Right lobe of liver (tissue), 6 donors: ENCODE results near the gene PPP1R15B. TPM values are rescaled to one million over a fixed set of nuclear protein-coding genes. Genes with fewer than 3 reads are reported as not detected.

Experiments
- ATAC-seq, 4 donors: fragments of 200-7000 bp; cut with Tn5 transposase; one replicate each; pipeline ENCODE4 v1.9.1; 2020; ENCODE audit warnings: mild to moderate bottlenecking in 4 of 4, moderate library complexity in 4 of 4
- DNase-seq, 3 donors: peaks; one replicate each; pipeline ENCODE4 v3.0.0-alpha.2; 2020
- H3K27ac ChIP-seq, 3 donors: fragments of 200-600 bp; one replicate each; pipeline ENCODE4 v1.8.0; 2022
- H3K27me3 ChIP-seq, 2 donors: fragments of 200-600 bp; one replicate each; pipeline ENCODE4 v1.8.0; 2022
- H3K36me3 ChIP-seq, 4 donors: fragments of 200-600 bp; sonication (generic) in 1 of 4; one replicate each; pipeline versions ENCODE4 v1.5.1 to v1.8.0; 2017 to 2022; ENCODE audit warnings: control low read depth in 1 of 4
- H3K4me1 ChIP-seq, 4 donors: fragments of 200-600 bp; sonication (generic) in 1 of 4; one replicate each; pipeline versions ENCODE4 v1.5.1 to v1.8.0; 2017 to 2022; ENCODE audit warnings: control low read depth in 1 of 4
- H3K4me3 ChIP-seq, 3 donors: fragments of 200-600 bp; one replicate each; pipeline ENCODE4 v1.8.0; 2022
- H3K9me3 ChIP-seq, 4 donors: fragments of 200-600 bp; sonication (generic) in 1 of 4; one replicate each; pipeline versions ENCODE4 v1.5.1 to v1.8.0; 2017 to 2022; ENCODE audit warnings: control low read depth in 1 of 4
- CTCF ChIP-seq, 4 donors: fragments of 200-600 bp in 3 of 4; fragments of 450-650 bp in 1 of 4; IDR thresholded peaks; one replicate each; pipeline versions ENCODE4 v1.5.1 to v1.8.0; 2016 to 2022; ENCODE audit warnings: antibody characterized with exemption in 4 of 4, mild to moderate bottlenecking in 2 of 4
- POLR2A ChIP-seq: fragments of 450-650 bp; IDR thresholded peaks from one replicate; pipeline ENCODE4 v1.6.1; 2017; ENCODE audit warnings: antibody characterized with exemption, mild to moderate bottlenecking
- WGBS: methylation state at CpG from one replicate; pipeline ENCODE4 v1.1.6; 2018; ENCODE audit warnings: low coverage, low lambda C conversion rate; ENCODE audit not compliant: insufficient coverage; ENCODE audit errors: missing lambda C conversion rate; 5-methylcytosine and 5-hydroxymethylcytosine counted together
- intact Hi-C, 2 donors: fragments of 100-400 bp; cut with DNase I; formaldehyde crosslinking; loops; one replicate each; pipeline versions ENCODE4 v1.11.2 to v1.14.1; 2022
- total RNA-seq, 6 experiments: library from RNA; depleted of rRNA in 2 of 6; stranded (reverse); fragments of >200 nt in 2 of 6; fragmentation: NEBNext Ultra II Directional in 3 of 6; extraction: Animal tissue kit (Norgen Biotek cat#: 25700) in 3 of 6; gene quantifications; one replicate each; pipeline versions ENCODE4 v1.1.0 to v1.2.4, GENCODE V29; 2016 to 2023
- donor health status: DM: no; HTN: yes; CAD: no.
- donor health status: DM: no; HTN: no; CAD: no.
- donor health status: DM: no; HTN: no; CAD: no.
- donor health status: DM: no; HTN: yes; CAD: no.
- donor health status: DM: no; HTN: yes; CAD: no.

Gene PPP1R15B
- total RNA-seq, 6 experiments from 2014 or later = 28.6 to 43.6 (median 34.3) TPM

- intact Hi-C loops = no loop called here
- no peak overlapping the region for H3K4me3 ChIP-seq
- no peaks in the 10 kb centered on the region for H3K36me3 ChIP-seq
- H3K27me3 ChIP-seq = no peaks in the 10 kb centered on the region
- TF ChIP-seq POLR2A = no peak
- TF ChIP-seq CTCF (IDR thresholded peaks at IDR 0.05) = no peak
- no peaks in the 10 kb centered on the region for H3K9me3 ChIP-seq
- H3K27ac ChIP-seq = no peak overlapping the region
- H3K4me1 ChIP-seq = peaks cover 0 to 12% (median 4%) of the 10 kb centered on the region in 4 donors
- DNase-seq = no peak
- no peak for ATAC-seq
- WGBS = 70% methylated on average over 7 of the region's 8 CpGs
Observed at GRCh38 chr1:204380293-204380831, 31.3 kb downstream of the PPP1R15B start.

DNA sequence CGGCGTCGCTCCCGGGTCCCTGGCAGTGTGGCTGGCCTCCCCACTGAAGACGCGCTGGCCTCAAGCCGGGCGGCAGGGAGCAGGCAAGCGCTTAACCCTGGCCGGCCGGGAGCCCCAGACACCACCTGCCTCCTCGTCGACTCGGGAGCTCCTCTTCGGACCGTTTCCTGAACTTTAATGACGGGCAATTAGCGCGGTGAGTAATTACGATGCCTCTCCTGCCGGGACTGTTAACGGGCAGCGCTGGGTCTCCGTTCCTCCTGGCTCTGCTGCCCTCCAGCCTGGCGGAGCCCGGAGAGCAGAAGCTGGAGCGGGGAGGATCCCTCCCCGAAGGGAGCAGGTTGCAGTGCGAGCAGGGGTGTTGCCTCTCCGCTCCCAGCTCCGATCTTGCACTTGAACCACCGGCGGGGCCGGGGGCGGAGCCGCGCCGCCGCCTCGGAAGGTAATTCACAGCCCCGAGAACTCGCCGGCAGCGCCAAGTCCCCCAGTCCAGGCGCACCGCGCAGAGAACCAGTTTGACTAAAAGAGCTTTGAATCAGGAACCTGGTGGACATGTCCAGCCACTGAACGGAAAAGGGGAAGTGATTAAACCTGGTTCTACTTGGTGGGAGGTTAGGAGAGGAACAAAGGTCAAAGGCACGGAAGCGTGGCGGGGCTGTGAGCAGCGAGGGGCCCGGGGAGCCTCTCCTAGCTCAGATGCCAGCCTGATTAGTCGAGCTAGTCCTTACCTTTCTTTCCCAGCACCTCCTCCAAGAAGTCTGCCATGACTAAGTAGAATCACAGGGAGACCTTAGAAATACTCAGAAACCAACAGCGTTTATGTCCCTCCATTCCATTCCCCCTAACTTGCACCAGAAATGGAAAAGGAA, 33.6 kb downstream of the PPP1R15B start:
- intact Hi-C loops = no loop called here
- TF ChIP-seq POLR2A (peak; percentile 37), CTCF (IDR thresholded peaks at IDR 0.05) (peak in 1 of 4 donors; percentile 22)
- 2% methylated on average over 25 of the region's 55 CpGs for WGBS
- H3K27me3 ChIP-seq = no peaks in the 10 kb centered on the region
- peak overlapping the region; percentile 53 to 60 (median 57) for H3K4me3 ChIP-seq
- H3K27ac ChIP-seq = peak overlapping the region in 1 of 3 donors; percentile 8
- ATAC-seq (peak; percentile 54 to 71 (median 62)), DNase-seq (peak; percentile 50 to 62 (median 60))
- H3K36me3 ChIP-seq = no peaks in the 10 kb centered on the region
- no peaks in the 10 kb centered on the region for H3K9me3 ChIP-seq
- H3K4me1 ChIP-seq = peaks cover 0 to 12% (median 4%) of the 10 kb centered on the region in 4 donors

- H3K27ac ChIP-seq = peak overlapping the region in 2 of 3 donors; percentile 8 to 30
- intact Hi-C loops = no loop called here
- H3K4me1 ChIP-seq = peaks cover 0 to 12% (median 4%) of the 10 kb centered on the region in 4 donors
- H3K27me3 ChIP-seq = no peaks in the 10 kb centered on the region
- whole genome bisulfite sequencing = 22% methylated on average over 16 of the region's 28 CpGs
- H3K4me3 ChIP-seq = peak overlapping the region; percentile 53 to 60 (median 57)
- DNase-seq (peak; percentile 80 to 90 (median 86)), ATAC-seq (peak; percentile 93 to 95 (median 94))
- no peak for TF ChIP-seq CTCF (IDR thresholded peaks at IDR 0.05)
- TF ChIP-seq POLR2A = peak; percentile 28
- no peaks in the 10 kb centered on the region for H3K9me3 ChIP-seq
- H3K36me3 ChIP-seq = no peaks in the 10 kb centered on the region
Observed at GRCh38 chr1:204376919-204377799, 34.5 kb downstream of the PPP1R15B start.

DNA sequence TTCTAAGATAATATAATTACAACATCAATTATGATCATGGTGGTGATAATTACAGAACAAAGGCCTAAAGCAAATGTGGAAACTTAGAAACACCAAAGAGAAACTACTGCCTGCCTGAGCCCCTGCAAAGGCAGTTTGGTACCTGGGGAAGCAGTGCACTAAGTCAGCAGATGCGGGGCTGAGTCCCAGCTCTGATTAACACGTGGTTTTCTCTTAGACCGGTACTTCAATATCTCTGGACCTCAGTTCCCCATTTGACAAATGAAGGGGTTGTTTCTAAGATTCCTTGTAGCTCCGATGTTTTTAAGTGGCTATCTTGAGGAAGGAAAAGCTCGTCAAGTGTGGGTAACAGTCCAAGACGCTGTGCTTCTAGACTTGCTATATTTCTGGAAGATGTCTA, 35.2 kb downstream of the PPP1R15B start:
- DNase-seq (peak in 1 of 3 donors; percentile 5), ATAC-seq (no peak)
- TF ChIP-seq POLR2A (no peak), CTCF (IDR thresholded peaks at IDR 0.05) (no peak)
- Histone ChIP-seq H3K36me3 (no peaks in the 10 kb centered on the region), H3K4me3 (no peak overlapping the region), H3K4me1 (peaks cover 0 to 12% (median 4%) of the 10 kb centered on the region in 4 donors), H3K27ac (no peak overlapping the region), H3K9me3 (no peaks in the 10 kb centered on the region), H3K27me3 (no peaks in the 10 kb centered on the region)
- WGBS = 55% methylated on average over 6 of the region's 6 CpGs
- intact Hi-C loops = no loop called here
